Measurements from ENCODE around the gene RTTN. TPM values are rescaled to one million over a fixed set of nuclear protein-coding genes. Genes with fewer than 3 reads are reported as not detected.

Gene RTTN
- total and polyA plus RNA-seq, 2 experiments from 2014 or later: 7.2 to 31.0 TPM

- TF ChIP-seq ZNF331 (CRISPR knock-in tag; IDR thresholded peaks at IDR 0.05; ENCODE audit: low read depth) (no peak), JUNB (IDR thresholded peaks at IDR 0.05; ENCODE audit: unreplicated experiment) (no peak)
Observed at GRCh38 chr18:70139138-70139537, 66.3 kb downstream of the RTTN start (continued).

- Mint-ChIP-seq H3K4me1 (no peaks in the 10 kb centered on the region), H3K27ac (no peak overlapping the region), H3K9me3 (no peaks in the 10 kb centered on the region), H3K36me3 (ENCODE audit: low read depth) (no peaks in the 10 kb centered on the region), H3K4me3 (no peak overlapping the region), H3K27me3 (ENCODE audit: insufficient read depth, low read depth, poor library complexity) (no peaks in the 10 kb centered on the region)
- Histone ChIP-seq H3K9me2 (ENCODE audit: insufficient read depth) (no peaks in the 10 kb centered on the region), H3F3A (replicated peaks; ENCODE audit: low read depth) (no peaks in the 10 kb centered on the region), H3K36me3 (ENCODE audit: insufficient read depth) (no peaks in the 10 kb centered on the region), H3K27ac (ENCODE audit: low read depth) (no peak overlapping the region), H2AFZ (no peak overlapping the region), H4K20me1 (replicated peaks; ENCODE audit: insufficient read depth) (no peaks in the 10 kb centered on the region), H3K4me3 (no peak overlapping the region), H3K4me2 (no peak overlapping the region), H3K4me1 (ENCODE audit: insufficient read depth) (no peaks in the 10 kb centered on the region), H3K79me2 (replicated peaks; ENCODE audit: insufficient read depth) (no peaks in the 10 kb centered on the region), H3K27me3 (ENCODE audit: insufficient read depth) (no peaks in the 10 kb centered on the region)
- DNase-seq (ENCODE audit: low spot score) (no peak), ATAC-seq (no peak)
- TF ChIP-seq JUNB (IDR thresholded peaks at IDR 0.05; ENCODE audit: unreplicated experiment): no peak
- TF ChIP-seq, protein P1, sequence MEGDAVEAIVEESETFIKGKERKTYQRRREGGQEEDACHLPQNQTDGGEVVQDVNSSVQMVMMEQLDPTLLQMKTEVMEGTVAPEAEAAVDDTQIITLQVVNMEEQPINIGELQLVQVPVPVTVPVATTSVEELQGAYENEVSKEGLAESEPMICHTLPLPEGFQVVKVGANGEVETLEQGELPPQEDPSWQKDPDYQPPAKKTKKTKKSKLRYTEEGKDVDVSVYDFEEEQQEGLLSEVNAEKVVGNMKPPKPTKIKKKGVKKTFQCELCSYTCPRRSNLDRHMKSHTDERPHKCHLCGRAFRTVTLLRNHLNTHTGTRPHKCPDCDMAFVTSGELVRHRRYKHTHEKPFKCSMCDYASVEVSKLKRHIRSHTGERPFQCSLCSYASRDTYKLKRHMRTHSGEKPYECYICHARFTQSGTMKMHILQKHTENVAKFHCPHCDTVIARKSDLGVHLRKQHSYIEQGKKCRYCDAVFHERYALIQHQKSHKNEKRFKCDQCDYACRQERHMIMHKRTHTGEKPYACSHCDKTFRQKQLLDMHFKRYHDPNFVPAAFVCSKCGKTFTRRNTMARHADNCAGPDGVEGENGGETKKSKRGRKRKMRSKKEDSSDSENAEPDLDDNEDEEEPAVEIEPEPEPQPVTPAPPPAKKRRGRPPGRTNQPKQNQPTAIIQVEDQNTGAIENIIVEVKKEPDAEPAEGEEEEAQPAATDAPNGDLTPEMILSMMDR (conservative IDR thresholded peaks at IDR 0.05; ENCODE audit: low read depth in 2 of 2): no peak
- no peak for TF ChIP-seq STAT1 (IDR thresholded peaks at IDR 0.05; ENCODE audit: unreplicated experiment)
- no peak for TF ChIP-seq EZH2 (IDR thresholded peaks at IDR 0.05; ENCODE audit: low read depth, unreplicated experiment)
- TF ChIP-seq ZNF331 (CRISPR knock-in tag; IDR thresholded peaks at IDR 0.05; ENCODE audit: low read depth): no peak
- TF ChIP-seq, protein P2, sequence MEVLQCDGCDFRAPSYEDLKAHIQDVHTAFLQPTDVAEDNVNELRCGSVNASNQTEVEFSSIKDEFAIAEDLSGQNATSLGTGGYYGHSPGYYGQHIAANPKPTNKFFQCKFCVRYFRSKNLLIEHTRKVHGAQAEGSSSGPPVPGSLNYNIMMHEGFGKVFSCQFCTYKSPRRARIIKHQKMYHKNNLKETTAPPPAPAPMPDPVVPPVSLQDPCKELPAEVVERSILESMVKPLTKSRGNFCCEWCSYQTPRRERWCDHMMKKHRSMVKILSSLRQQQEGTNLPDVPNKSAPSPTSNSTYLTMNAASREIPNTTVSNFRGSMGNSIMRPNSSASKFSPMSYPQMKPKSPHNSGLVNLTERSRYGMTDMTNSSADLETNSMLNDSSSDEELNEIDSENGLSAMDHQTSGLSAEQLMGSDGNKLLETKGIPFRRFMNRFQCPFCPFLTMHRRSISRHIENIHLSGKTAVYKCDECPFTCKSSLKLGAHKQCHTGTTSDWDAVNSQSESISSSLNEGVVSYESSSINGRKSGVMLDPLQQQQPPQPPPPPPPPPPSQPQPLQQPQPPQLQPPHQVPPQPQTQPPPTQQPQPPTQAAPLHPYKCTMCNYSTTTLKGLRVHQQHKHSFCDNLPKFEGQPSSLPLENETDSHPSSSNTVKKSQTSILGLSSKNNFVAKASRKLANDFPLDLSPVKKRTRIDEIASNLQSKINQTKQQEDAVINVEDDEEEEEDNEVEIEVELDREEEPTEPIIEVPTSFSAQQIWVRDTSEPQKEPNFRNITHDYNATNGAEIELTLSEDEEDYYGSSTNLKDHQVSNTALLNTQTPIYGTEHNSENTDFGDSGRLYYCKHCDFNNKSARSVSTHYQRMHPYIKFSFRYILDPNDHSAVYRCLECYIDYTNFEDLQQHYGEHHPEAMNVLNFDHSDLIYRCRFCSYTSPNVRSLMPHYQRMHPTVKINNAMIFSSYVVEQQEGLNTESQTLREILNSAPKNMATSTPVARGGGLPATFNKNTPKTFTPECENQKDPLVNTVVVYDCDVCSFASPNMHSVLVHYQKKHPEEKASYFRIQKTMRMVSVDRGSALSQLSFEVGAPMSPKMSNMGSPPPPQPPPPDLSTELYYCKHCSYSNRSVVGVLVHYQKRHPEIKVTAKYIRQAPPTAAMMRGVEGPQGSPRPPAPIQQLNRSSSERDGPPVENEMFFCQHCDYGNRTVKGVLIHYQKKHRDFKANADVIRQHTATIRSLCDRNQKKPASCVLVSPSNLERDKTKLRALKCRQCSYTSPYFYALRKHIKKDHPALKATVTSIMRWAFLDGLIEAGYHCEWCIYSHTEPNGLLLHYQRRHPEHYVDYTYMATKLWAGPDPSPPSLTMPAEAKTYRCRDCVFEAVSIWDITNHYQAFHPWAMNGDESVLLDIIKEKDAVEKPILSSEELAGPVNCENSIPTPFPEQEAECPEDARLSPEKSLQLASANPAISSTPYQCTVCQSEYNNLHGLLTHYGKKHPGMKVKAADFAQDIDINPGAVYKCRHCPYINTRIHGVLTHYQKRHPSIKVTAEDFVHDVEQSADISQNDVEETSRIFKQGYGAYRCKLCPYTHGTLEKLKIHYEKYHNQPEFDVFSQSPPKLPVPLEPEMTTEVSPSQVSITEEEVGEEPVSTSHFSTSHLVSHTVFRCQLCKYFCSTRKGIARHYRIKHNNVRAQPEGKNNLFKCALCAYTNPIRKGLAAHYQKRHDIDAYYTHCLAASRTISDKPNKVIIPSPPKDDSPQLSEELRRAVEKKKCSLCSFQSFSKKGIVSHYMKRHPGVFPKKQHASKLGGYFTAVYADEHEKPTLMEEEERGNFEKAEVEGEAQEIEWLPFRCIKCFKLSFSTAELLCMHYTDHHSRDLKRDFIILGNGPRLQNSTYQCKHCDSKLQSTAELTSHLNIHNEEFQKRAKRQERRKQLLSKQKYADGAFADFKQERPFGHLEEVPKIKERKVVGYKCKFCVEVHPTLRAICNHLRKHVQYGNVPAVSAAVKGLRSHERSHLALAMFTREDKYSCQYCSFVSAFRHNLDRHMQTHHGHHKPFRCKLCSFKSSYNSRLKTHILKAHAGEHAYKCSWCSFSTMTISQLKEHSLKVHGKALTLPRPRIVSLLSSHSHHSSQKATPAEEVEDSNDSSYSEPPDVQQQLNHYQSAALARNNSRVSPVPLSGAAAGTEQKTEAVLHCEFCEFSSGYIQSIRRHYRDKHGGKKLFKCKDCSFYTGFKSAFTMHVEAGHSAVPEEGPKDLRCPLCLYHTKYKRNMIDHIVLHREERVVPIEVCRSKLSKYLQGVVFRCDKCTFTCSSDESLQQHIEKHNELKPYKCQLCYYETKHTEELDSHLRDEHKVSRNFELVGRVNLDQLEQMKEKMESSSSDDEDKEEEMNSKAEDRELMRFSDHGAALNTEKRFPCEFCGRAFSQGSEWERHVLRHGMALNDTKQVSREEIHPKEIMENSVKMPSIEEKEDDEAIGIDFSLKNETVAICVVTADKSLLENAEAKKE (CRISPR knock-in tag; IDR thresholded peaks at IDR 0.05): no peak
Observed at GRCh38 chr18:70135604-70136003, 69.9 kb downstream of the RTTN start.

Data from GM23338 (cell line).